DOHH2 (cell line): ENCODE measurements around the gene EIF2S3.
"Not testable (repeated sequence)": the region's sequence is repeated elsewhere in the genome, so short reads cannot be mapped to it uniquely, and the experiment has no call there.

Source experiments
- H3F3A ChIP-seq: fragments of 200-600 bp; sonication (generic), shearing (Covaris generic); 2 replicates; pipeline ENCODE4 v1.6.0; 2016; ENCODE audit warnings: antibody characterized with exemption, mild to moderate bottlenecking; ENCODE audit not compliant: control insufficient read depth, insufficient read depth
- H3K27ac ChIP-seq: fragments of 200-600 bp; sonication (generic); 2 replicates; pipeline ENCODE4 v1.5.1; 2014; ENCODE audit warnings: low read depth, mild to moderate bottlenecking, low read length, moderate library complexity
- H3K27me3 ChIP-seq: fragments of 200-600 bp; sonication (generic); 2 replicates; pipeline ENCODE4 v1.6.1; 2014; ENCODE audit warnings: mild to moderate bottlenecking, low read length, mixed read lengths; ENCODE audit not compliant: control insufficient read depth
- H3K36me3 ChIP-seq: fragments of 200-600 bp; sonication (generic); 2 replicates; pipeline ENCODE4 v1.6.1; 2014; ENCODE audit warnings: mild to moderate bottlenecking, low read length, moderate library complexity, mixed read lengths; ENCODE audit not compliant: control insufficient read depth
- H3K4me1 ChIP-seq: fragments of 200-600 bp; sonication (generic); 2 replicates; pipeline ENCODE4 v1.6.1; 2014; ENCODE audit warnings: mild to moderate bottlenecking, low read length, mixed read lengths; ENCODE audit not compliant: control insufficient read depth
- H3K4me2 ChIP-seq: fragments of 200-600 bp; sonication (generic); 2 replicates; pipeline ENCODE4 v1.6.0; 2014; ENCODE audit warnings: mild to moderate bottlenecking, low read length, moderate library complexity
- H3K4me3 ChIP-seq: fragments of 200-600 bp; sonication (generic); 2 replicates; pipeline ENCODE4 v1.5.1; 2014; ENCODE audit warnings: mild to moderate bottlenecking, low read length, mixed read lengths
- H3K79me2 ChIP-seq: fragments of 200-600 bp; sonication (generic); 2 replicates; pipeline ENCODE4 v1.6.1; 2014; ENCODE audit warnings: mild to moderate bottlenecking, low read length, mixed read lengths; ENCODE audit not compliant: control insufficient read depth
- H3K9me2 ChIP-seq: fragments of 200-600 bp; sonication (generic); replicated peaks from 2 replicates; pipeline ENCODE4 v1.6.1; 2014; ENCODE audit warnings: mild to moderate bottlenecking, low read length, mixed read lengths; ENCODE audit not compliant: control insufficient read depth
- H3K9me3 ChIP-seq: fragments of 200-600 bp; sonication (generic); 2 replicates; pipeline ENCODE4 v1.6.1; 2014; ENCODE audit warnings: antibody characterized with exemption, low read length, mixed read lengths; ENCODE audit not compliant: control insufficient read depth, insufficient read depth
- H4K20me1 ChIP-seq: fragments of 200-600 bp; sonication (generic); 2 replicates; pipeline ENCODE4 v1.6.0; 2014; ENCODE audit warnings: low read depth, mild to moderate bottlenecking, antibody characterized with exemption, low read length, moderate library complexity; ENCODE audit not compliant: control insufficient read depth, insufficient read depth
- CTCF ChIP-seq: fragments of 200-600 bp; sonication (generic); IDR thresholded peaks from one replicate; pipeline ENCODE4 v1.5.1; 2014; ENCODE audit warnings: antibody characterized with exemption, mild to moderate bottlenecking, low read depth, low read length; ENCODE audit not compliant: poor library complexity, severe bottlenecking
- EZH2phosphoT487 ChIP-seq: fragments of 200-600 bp; sonication (generic); IDR thresholded peaks from 2 replicates; pipeline ENCODE4 v1.6.1; 2017; ENCODE audit warnings: borderline replicate concordance, mild to moderate bottlenecking, antibody characterized with exemption, low read length, moderate library complexity, mixed read lengths

The EIF2S3 gene

GRCh38 chrX:24027985-24028384, 26.8 kb upstream of the EIF2S3 start:
- H3K79me2 ChIP-seq: peaks cover 26% of the 10 kb centered on the region
- H3K9me2 ChIP-seq: no peaks in the 10 kb centered on the region
- no peak for TF ChIP-seq CTCF
- no peak for TF ChIP-seq EZH2phosphoT487
- H3K4me3 ChIP-seq: no peak overlapping the region
- no peaks in the 10 kb centered on the region for H4K20me1 ChIP-seq
- H3K9me3 ChIP-seq: no peaks in the 10 kb centered on the region
- no peak overlapping the region for H3K27ac ChIP-seq
- no peak overlapping the region for H3K4me2 ChIP-seq
- H3K4me1 ChIP-seq: peaks cover 8% of the 10 kb centered on the region
- 0 out of 2 replicates have a peak, but pooled peaks cover 3% of the 10 kb centered on the region for H3F3A ChIP-seq
- no peaks in the 10 kb centered on the region for H3K27me3 ChIP-seq
- peaks cover 16% of the 10 kb centered on the region for H3K36me3 ChIP-seq

GRCh38 chrX:24030597-24030996, 24.2 kb upstream of the EIF2S3 start:
- H4K20me1 ChIP-seq: no peaks in the 10 kb centered on the region
- H3K9me2 ChIP-seq: no peaks in the 10 kb centered on the region
- no peaks in the 10 kb centered on the region for H3K36me3 ChIP-seq
- no peak overlapping the region for H3K27ac ChIP-seq
- peaks cover 5% of the 10 kb centered on the region for H3K79me2 ChIP-seq
- H3K27me3 ChIP-seq: no peaks in the 10 kb centered on the region
- no peaks in the 10 kb centered on the region for H3K9me3 ChIP-seq
- H3K4me1 ChIP-seq: peaks cover 7% of the 10 kb centered on the region; the same call in 1 of the 2 replicates
- no peak overlapping the region for H3K4me2 ChIP-seq
- no peak overlapping the region for H3K4me3 ChIP-seq
- 0 out of 2 replicates have a peak, but pooled peaks cover 3% of the 10 kb centered on the region for H3F3A ChIP-seq
- TF ChIP-seq EZH2phosphoT487 (no peak), CTCF (no peak)

GRCh38 chrX:24034485-24034884, 20.3 kb upstream of the EIF2S3 start:
- Histone ChIP-seq H3K79me2 (no peaks in the 10 kb centered on the region), H4K20me1 (no peaks in the 10 kb centered on the region), H3K4me3 (no peak overlapping the region), H3F3A (no peaks in the 10 kb centered on the region), H3K9me2 (no peaks in the 10 kb centered on the region), H3K36me3 (no peaks in the 10 kb centered on the region), H3K4me2 (no peak overlapping the region), H3K27ac (no peak overlapping the region), H3K9me3 (no peaks in the 10 kb centered on the region), H3K4me1 (no peaks in the 10 kb centered on the region), H3K27me3 (no peaks in the 10 kb centered on the region)
- no peak for TF ChIP-seq CTCF

GRCh38 chrX:24037729-24038128, 17.0 kb upstream of the EIF2S3 start:
- Histone ChIP-seq H3K4me1 (no peaks in the 10 kb centered on the region), H3K9me2 (no peaks in the 10 kb centered on the region), H4K20me1 (no peaks in the 10 kb centered on the region), H3K4me3 (no peak overlapping the region), H3K9me3 (no peaks in the 10 kb centered on the region), H3K79me2 (no peaks in the 10 kb centered on the region), H3K4me2 (no peak overlapping the region), H3K27me3 (no peaks in the 10 kb centered on the region), H3K27ac (no peak overlapping the region), H3K36me3 (no peaks in the 10 kb centered on the region), H3F3A (no peaks in the 10 kb centered on the region)
- TF ChIP-seq CTCF (no peak), EZH2phosphoT487 (no peak)

GRCh38 chrX:24046060-24046459, 8.7 kb upstream of the EIF2S3 start:
- not testable (repeated sequence) for H3K9me2 ChIP-seq, H3K4me2 ChIP-seq, H3F3A ChIP-seq, H3K4me1 ChIP-seq, H3K27ac ChIP-seq, H3K4me3 ChIP-seq, H3K27me3 ChIP-seq, H3K79me2 ChIP-seq, H3K9me3 ChIP-seq, H3K36me3 ChIP-seq, H4K20me1 ChIP-seq
